Sigmoid colon (tissue), 7 donors: Measurements from ENCODE around the gene LMOD1. TPM values are rescaled to one million over a fixed set of nuclear protein-coding genes. Genes with fewer than 3 reads are reported as not detected.

ENCODE experiments used
- DNase-seq: peaks from one replicate; pipeline ENCODE4 v3.0.0-alpha.2; 2019
- H3K27ac ChIP-seq, 4 donors: fragments of 200-600 bp; sonication (generic); one replicate each; pipeline ENCODE4 v1.5.1; 2016 to 2019; ENCODE audit warnings: mild to moderate bottlenecking in 1 of 4
- H3K27me3 ChIP-seq, 3 donors: fragments of 200-600 bp; sonication (generic); one replicate each; pipeline ENCODE4 v1.5.1; 2019; ENCODE audit warnings: mild to moderate bottlenecking in 1 of 3
- H3K36me3 ChIP-seq, 4 donors: fragments of 200-600 bp; sonication (generic); one replicate each; pipeline ENCODE4 v1.5.1; 2016 to 2019
- H3K4me1 ChIP-seq, 4 donors: fragments of 200-600 bp; sonication (generic); one replicate each; pipeline ENCODE4 v1.5.1; 2017 to 2019
- H3K4me3 ChIP-seq, 4 donors: fragments of 200-600 bp; sonication (generic); one replicate each; pipeline ENCODE4 v1.5.1; 2017 to 2019; ENCODE audit warnings: mild to moderate bottlenecking in 2 of 4, moderate library complexity in 1 of 4
- H3K9me3 ChIP-seq, 4 donors: fragments of 200-600 bp in 3 of 4; sonication (generic) in 3 of 4; one replicate each; pipeline versions ENCODE4 v1.5.1 to v1.6.1; 2013 to 2019
- CTCF ChIP-seq, 4 experiments: fragments of 450-650 bp in 3 of 4; fragments of 200-600 bp in 1 of 4; IDR thresholded peaks; one replicate each; pipeline ENCODE4 v1.5.1; 2016 to 2019; ENCODE audit warnings: antibody characterized with exemption in 4 of 4, mild to moderate bottlenecking in 3 of 4, moderate library complexity in 2 of 4
- EP300 ChIP-seq, 4 donors: sonication (generic); formaldehyde crosslinking; IDR thresholded peaks; one replicate each; pipeline ENCODE4 v1.6.1; 2017; ENCODE audit warnings: antibody characterized with exemption in 4 of 4
- POLR2A ChIP-seq, 2 donors: fragments of 450-650 bp; IDR thresholded peaks; one replicate each; pipeline ENCODE4 v1.6.1; 2016; ENCODE audit warnings: antibody characterized with exemption in 2 of 2, mild to moderate bottlenecking in 2 of 2, moderate library complexity in 2 of 2
- POLR2AphosphoS5 ChIP-seq, 4 donors: sonication (generic); formaldehyde crosslinking; IDR thresholded peaks; one replicate each; pipeline ENCODE4 v1.6.1; 2017; ENCODE audit warnings: antibody characterized with exemption in 4 of 4
- WGBS, 2 donors: extraction: QIAGEN DNeasy Blood & Tissue Kit; methylation state at CpG; one replicate each; pipeline ENCODE4 v1.1.7; 2013; 5-methylcytosine and 5-hydroxymethylcytosine counted together
- intact Hi-C: fragments of 100-400 bp; cut with DNase I; formaldehyde crosslinking; loops from one replicate; pipeline ENCODE4 v1.15.1; 2023
- polyA plus RNA-seq, 3 donors: library from polyadenylated mRNA; stranded (reverse); fragments of 200-250 nt; gene quantifications; one replicate each; pipeline ENCODE4 v1.2.3, GENCODE V29; 2013
- total RNA-seq, 4 donors: library from RNA; depleted of rRNA; stranded (reverse); fragments of >200 nt; gene quantifications; one replicate each; pipeline ENCODE4 v1.1.0, GENCODE V29; 2016
- donor health status: healthy with polysubstance abuse.
- donor health status: Bipolar disorder and iron deficiency.
- donor health status: healthy.

The LMOD1 gene
- total and polyA plus RNA-seq, 7 donors: 4.9 to 1,011 (median 633) TPM

DNA sequence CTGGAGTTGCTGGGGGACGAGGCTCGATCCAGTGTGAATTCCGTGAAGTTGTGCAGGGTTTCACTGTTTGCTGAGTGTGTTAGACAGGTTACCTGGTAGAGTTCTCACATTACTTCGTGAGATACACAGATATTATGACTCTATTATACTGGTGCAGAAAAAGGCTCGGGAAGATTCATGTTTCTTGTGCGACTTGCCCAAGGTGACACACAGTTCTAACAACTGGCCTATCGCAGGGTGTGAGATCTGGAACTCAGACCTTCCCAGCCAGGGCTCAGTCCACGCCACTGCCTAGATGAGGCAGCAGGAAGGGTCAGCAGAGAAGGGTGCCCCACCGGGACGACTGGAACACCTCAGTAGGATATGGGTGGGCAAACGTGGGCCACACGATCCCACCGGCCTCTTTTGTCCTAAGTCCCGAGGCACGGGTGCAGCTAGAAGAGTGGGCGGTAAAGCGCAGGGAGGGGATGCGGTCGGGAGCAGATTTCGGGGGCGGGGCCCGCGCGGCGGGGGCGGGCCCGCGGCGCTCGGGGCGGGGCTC is 35.8 kb upstream of the LMOD1 start:
- Histone ChIP-seq H3K4me1 (peaks cover 0 to 18% (median 15%) of the 10 kb centered on the region in 4 donors), H3K36me3 (no peaks in the 10 kb centered on the region), H3K27me3 (no peaks in the 10 kb centered on the region), H3K27ac (peak overlapping the region; percentile 92 to 96 (median 94)), H3K9me3 (no peaks in the 10 kb centered on the region), H3K4me3 (peak overlapping the region; percentile 70 to 100 (median 96))
- intact Hi-C loops: loop anchor here (5.0 to 10.0 kb wide), 2 partner anchors 155 to 277 kb away; partner anchors contain the start of gene IPO9
- 3 to 9% methylated on average over 31 of the region's 31 CpGs for WGBS, 2 donors
- TF ChIP-seq POLR2AphosphoS5 (IDR thresholded peaks at IDR 0.05) (no peak), EP300 (IDR thresholded peaks at IDR 0.05) (no peak), CTCF (IDR thresholded peaks at IDR 0.05) (no peak)
- peak; percentile 85 for DNase-seq

GRCh38 chr1:201970334-201971159 is 24.2 kb upstream of the LMOD1 start:
- no peaks in the 10 kb centered on the region for H3K27me3 ChIP-seq
- H3K27ac ChIP-seq: no peak overlapping the region
- WGBS, 2 donors: 48 to 64% methylated on average over 9 of the region's 9 CpGs
- H3K4me3 ChIP-seq: no peak overlapping the region
- DNase-seq: no peak
- intact Hi-C loops: no loop called here
- peaks cover 0 to 5% (median 2%) of the 10 kb centered on the region in 4 donors for H3K4me1 ChIP-seq
- no peaks in the 10 kb centered on the region for H3K9me3 ChIP-seq
- H3K36me3 ChIP-seq: peaks cover 8 to 52% (median 18%) of the 10 kb centered on the region in 4 donors
- TF ChIP-seq CTCF (IDR thresholded peaks at IDR 0.05) (no peak), POLR2AphosphoS5 (IDR thresholded peaks at IDR 0.05) (no peak), EP300 (IDR thresholded peaks at IDR 0.05) (no peak), POLR2A (IDR thresholded peaks at IDR 0.05) (no peak)

- Histone ChIP-seq H3K27me3 (no peaks in the 10 kb centered on the region), H3K36me3 (peaks cover 8 to 74% (median 38%) of the 10 kb centered on the region in 4 donors), H3K9me3 (no peaks in the 10 kb centered on the region), H3K4me3 (no peak overlapping the region), H3K27ac (no peak overlapping the region), H3K4me1 (peaks cover 0 to 5% (median 2%) of the 10 kb centered on the region in 4 donors)
- DNase-seq: no peak
- WGBS, 2 donors: 91% methylated on average over 16 of the region's 16 CpGs
- intact Hi-C loops: no loop called here
- TF ChIP-seq POLR2AphosphoS5 (IDR thresholded peaks at IDR 0.05): no peak
- TF ChIP-seq EP300 (IDR thresholded peaks at IDR 0.05): no peak
- TF ChIP-seq CTCF (IDR thresholded peaks at IDR 0.05): no peak
- no peak for TF ChIP-seq POLR2A (IDR thresholded peaks at IDR 0.05)
Measured at GRCh38 chr1:201968202-201968925, 22.0 kb upstream of the LMOD1 start.

DNA sequence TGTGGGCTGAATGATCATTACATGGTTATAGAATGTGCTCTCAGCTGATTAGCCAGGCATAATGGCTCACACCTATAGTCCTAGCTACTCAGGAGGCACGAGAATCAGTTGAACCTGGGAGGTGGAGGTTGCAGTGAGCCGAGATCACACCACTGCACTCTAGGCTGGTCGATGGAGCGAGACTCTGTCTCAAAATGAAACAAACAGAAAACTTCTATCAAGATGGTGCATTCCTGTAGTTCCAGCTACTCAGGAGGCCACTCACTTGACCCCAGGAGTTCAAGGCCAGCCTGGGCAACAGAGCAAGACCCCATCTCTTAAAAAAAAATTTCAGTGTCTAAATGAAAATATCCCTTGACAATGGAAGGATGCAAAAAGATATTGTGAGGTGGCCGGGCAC is 19.8 kb upstream of the LMOD1 start:
- no peak overlapping the region for H3K27ac ChIP-seq

More for the DNA sequence above, 19.8 kb upstream of the LMOD1 start:
- Histone ChIP-seq H3K4me3 (no peak overlapping the region), H3K4me1 (no peaks in the 10 kb centered on the region), H3K9me3 (no peaks in the 10 kb centered on the region), H3K27me3 (no peaks in the 10 kb centered on the region), H3K36me3 (peaks cover 8 to 96% (median 51%) of the 10 kb centered on the region in 4 donors)
- DNase-seq: no peak
- intact Hi-C loops: no loop called here
- 89 to 90% methylated on average over 5 of the region's 5 CpGs for WGBS, 2 donors
- TF ChIP-seq POLR2A (IDR thresholded peaks at IDR 0.05): no peak
- no peak for TF ChIP-seq POLR2AphosphoS5 (IDR thresholded peaks at IDR 0.05)
- no peak for TF ChIP-seq CTCF (IDR thresholded peaks at IDR 0.05)
- no peak for TF ChIP-seq EP300 (IDR thresholded peaks at IDR 0.05)
